Gastroesophageal sphincter (tissue), 3 donors: ENCODE results near the gene RANBP2.

Source experiments
- EP300 ChIP-seq: sonication (generic); formaldehyde crosslinking; IDR thresholded peaks from one replicate; pipeline ENCODE4 v1.6.1; 2017; ENCODE audit warnings: antibody characterized with exemption, mild to moderate bottlenecking
- POLR2A ChIP-seq, 2 donors: fragments of 450-650 bp; IDR thresholded peaks; one replicate each; pipeline ENCODE4 v1.6.1; 2017; ENCODE audit warnings: antibody characterized with exemption in 2 of 2, mild to moderate bottlenecking in 2 of 2, moderate library complexity in 1 of 2
- POLR2AphosphoS5 ChIP-seq: sonication (generic); formaldehyde crosslinking; IDR thresholded peaks from one replicate; pipeline ENCODE4 v1.6.1; 2017; ENCODE audit warnings: antibody characterized with exemption
- TF ChIP-seq, protein P1 (sequence below), 4 experiments: fragments of 200-600 bp in 2 of 4; fragments of 450-650 bp in 2 of 4; sonication (generic) in 1 of 4; IDR thresholded peaks; one replicate each; pipeline ENCODE4 v1.5.1; 2017 to 2019; ENCODE audit warnings: antibody characterized with exemption in 4 of 4, mild to moderate bottlenecking in 2 of 4, moderate library complexity in 2 of 4

DNA sequence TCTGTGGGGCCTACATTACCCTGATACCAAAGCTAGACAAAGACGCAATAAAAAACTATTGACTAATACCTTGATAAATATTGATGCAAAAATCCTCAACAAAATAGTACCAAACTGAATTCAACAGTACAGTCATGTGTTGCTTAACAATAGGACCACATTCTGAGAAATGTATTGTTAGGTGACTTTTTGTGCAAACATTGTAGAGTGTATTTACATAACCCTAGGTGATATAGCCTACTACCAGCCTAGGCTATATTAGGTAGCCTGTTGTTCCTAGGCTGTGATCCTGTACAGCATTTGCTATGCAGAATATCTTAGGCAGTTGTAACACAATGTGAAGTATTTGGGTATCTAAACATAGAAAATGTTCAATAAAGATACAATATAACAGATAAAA, 104.0 kb downstream of the RANBP2 start:
- TF ChIP-seq, protein P1, sequence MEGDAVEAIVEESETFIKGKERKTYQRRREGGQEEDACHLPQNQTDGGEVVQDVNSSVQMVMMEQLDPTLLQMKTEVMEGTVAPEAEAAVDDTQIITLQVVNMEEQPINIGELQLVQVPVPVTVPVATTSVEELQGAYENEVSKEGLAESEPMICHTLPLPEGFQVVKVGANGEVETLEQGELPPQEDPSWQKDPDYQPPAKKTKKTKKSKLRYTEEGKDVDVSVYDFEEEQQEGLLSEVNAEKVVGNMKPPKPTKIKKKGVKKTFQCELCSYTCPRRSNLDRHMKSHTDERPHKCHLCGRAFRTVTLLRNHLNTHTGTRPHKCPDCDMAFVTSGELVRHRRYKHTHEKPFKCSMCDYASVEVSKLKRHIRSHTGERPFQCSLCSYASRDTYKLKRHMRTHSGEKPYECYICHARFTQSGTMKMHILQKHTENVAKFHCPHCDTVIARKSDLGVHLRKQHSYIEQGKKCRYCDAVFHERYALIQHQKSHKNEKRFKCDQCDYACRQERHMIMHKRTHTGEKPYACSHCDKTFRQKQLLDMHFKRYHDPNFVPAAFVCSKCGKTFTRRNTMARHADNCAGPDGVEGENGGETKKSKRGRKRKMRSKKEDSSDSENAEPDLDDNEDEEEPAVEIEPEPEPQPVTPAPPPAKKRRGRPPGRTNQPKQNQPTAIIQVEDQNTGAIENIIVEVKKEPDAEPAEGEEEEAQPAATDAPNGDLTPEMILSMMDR (IDR thresholded peaks at IDR 0.05), result no peak
- TF ChIP-seq POLR2AphosphoS5, result no peak
- TF ChIP-seq EP300, result no peak
- no peak for TF ChIP-seq POLR2A (IDR thresholded peaks at IDR 0.05)
